ENCODE results near the gene TENM4. TPM values are rescaled to one million over a fixed set of nuclear protein-coding genes. Genes with fewer than 3 reads are reported as not detected.

The TENM4 gene
- total RNA-seq, 1 donor from 2014 or later = 43.2 TPM

DNA sequence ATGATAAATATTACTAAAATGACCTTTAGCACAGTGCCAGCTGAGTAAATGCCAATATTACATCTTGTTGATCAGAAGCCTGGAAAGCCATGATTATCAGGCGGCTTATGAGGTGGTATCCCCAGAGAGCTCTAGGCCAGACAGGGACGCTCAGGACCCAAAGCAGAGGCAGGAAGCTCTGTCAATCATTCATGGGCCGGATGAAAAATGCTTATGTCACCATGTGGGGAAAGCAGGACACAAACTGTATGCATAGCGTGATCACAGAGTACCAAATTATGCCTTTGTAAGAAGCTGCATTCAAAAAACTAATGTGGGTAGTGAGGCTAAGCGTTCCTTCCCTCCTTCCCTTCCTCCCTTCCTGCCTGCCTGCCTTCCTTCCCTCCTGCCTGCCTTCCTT is 82.6 kb downstream of the TENM4 start:
- Mint-ChIP-seq H3K27ac (ENCODE audit: unreplicated experiment) (no peak overlapping the region), H3K4me3 (no peak overlapping the region), H3K27me3 (ENCODE audit: low read depth) (no peaks in the 10 kb centered on the region), H3K4me1 (peaks cover 8% of the 10 kb centered on the region), H3K9me3 (no peaks in the 10 kb centered on the region), H3K36me3 (ENCODE audit: low read depth) (no peaks in the 10 kb centered on the region)
- TF ChIP-seq, protein P1, sequence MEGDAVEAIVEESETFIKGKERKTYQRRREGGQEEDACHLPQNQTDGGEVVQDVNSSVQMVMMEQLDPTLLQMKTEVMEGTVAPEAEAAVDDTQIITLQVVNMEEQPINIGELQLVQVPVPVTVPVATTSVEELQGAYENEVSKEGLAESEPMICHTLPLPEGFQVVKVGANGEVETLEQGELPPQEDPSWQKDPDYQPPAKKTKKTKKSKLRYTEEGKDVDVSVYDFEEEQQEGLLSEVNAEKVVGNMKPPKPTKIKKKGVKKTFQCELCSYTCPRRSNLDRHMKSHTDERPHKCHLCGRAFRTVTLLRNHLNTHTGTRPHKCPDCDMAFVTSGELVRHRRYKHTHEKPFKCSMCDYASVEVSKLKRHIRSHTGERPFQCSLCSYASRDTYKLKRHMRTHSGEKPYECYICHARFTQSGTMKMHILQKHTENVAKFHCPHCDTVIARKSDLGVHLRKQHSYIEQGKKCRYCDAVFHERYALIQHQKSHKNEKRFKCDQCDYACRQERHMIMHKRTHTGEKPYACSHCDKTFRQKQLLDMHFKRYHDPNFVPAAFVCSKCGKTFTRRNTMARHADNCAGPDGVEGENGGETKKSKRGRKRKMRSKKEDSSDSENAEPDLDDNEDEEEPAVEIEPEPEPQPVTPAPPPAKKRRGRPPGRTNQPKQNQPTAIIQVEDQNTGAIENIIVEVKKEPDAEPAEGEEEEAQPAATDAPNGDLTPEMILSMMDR (conservative IDR thresholded peaks at IDR 0.05) = no peak
- no peak for DNase-seq (ENCODE audit: low read depth, low spot score)

DNA sequence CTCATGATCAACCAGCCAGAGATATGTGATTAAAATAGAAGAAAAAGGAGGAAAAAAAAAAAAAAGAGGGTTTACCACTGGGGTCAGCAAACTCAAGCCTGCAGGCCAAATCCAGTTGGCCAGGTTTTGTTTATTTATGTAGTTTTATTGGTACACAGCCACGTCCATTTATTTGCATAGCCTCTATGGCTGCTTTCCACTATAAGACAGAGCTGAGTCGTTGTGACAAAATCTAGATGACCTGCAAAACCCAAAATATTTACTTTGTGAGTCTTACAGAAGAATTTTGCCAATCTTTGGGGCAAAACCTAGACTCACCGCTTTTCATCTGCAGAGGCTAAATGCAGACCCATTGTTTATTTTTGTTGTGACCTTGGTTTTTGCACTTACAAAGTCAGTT is 87.1 kb downstream of the TENM4 start:
- no peak for DNase-seq (ENCODE audit: low read depth, low spot score)
- Mint-ChIP-seq H3K27ac (ENCODE audit: unreplicated experiment) (no peak overlapping the region), H3K9me3 (no peaks in the 10 kb centered on the region), H3K36me3 (ENCODE audit: low read depth) (no peaks in the 10 kb centered on the region), H3K4me1 (peaks cover 8% of the 10 kb centered on the region), H3K4me3 (no peak overlapping the region), H3K27me3 (ENCODE audit: low read depth) (no peaks in the 10 kb centered on the region)
- TF ChIP-seq, protein P1 (conservative IDR thresholded peaks at IDR 0.05) = no peak

DNA sequence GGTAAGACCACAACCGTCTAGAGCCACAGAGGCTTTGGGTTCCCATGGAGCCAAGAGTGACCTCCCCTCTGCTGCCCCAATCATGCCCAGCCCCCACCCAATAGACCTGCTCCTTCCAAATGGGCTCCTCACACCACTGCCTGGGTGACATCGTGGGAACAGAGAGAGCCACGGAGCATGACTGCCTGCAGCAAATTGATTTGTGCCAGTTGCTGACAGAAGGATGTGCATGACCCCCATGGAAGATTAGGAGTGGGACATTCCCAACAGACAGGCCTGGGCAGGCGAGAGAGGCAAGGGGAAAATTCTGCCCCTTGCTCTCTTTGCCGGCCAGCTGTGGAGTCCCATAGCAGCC is 88.5 kb downstream of the TENM4 start:
- Mint-ChIP-seq H3K27me3 (ENCODE audit: low read depth) (no peaks in the 10 kb centered on the region), H3K4me3 (no peak overlapping the region), H3K4me1 (peaks cover 8% of the 10 kb centered on the region), H3K9me3 (no peaks in the 10 kb centered on the region), H3K36me3 (ENCODE audit: low read depth) (no peaks in the 10 kb centered on the region), H3K27ac (ENCODE audit: unreplicated experiment) (peak overlapping the region; percentile 47)
- TF ChIP-seq, protein P1 (conservative IDR thresholded peaks at IDR 0.05) = no peak
- DNase-seq (ENCODE audit: low read depth, low spot score) = no peak

DNA sequence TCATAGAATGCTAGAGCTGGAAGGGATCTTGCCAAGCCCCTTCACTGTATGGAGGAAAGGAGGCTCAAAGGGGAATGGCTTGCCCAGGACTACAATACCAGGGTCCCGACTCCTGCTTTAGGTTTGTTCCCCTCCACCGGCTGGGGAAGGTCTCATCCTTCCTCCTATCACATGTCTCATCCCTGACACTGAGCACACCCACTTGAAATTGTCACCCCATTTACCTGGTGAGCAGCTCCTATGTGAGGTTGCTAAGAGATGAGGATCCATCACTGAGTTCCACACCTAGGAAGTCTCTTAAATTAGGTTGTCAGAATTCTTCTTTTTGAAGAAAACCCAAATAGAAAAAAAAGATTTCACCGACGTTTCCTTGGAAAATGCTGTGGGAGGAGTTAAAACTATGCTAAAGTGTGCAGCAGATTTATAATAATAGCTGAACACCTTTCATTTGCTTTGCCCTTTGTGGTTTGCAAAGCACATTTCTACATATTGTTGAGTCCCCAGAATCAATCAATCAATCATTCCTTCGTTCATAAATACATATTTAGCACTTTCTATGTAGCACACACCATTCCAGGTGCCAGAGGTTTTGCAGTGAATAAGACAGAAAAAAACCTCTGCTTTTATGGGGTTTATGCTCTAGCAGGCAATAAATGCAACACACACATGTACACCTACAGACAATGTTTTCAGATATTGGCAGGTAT is 91.7 kb downstream of the TENM4 start:
- Mint-ChIP-seq H3K4me3 (no peak overlapping the region), H3K27me3 (ENCODE audit: low read depth) (no peaks in the 10 kb centered on the region), H3K9me3 (no peaks in the 10 kb centered on the region), H3K27ac (ENCODE audit: unreplicated experiment) (no peak overlapping the region), H3K36me3 (ENCODE audit: low read depth) (no peaks in the 10 kb centered on the region), H3K4me1 (peaks cover 8% of the 10 kb centered on the region)
- TF ChIP-seq, protein P1 (conservative IDR thresholded peaks at IDR 0.05) = no peak
- no peak for DNase-seq (ENCODE audit: low read depth, low spot score)

DNA sequence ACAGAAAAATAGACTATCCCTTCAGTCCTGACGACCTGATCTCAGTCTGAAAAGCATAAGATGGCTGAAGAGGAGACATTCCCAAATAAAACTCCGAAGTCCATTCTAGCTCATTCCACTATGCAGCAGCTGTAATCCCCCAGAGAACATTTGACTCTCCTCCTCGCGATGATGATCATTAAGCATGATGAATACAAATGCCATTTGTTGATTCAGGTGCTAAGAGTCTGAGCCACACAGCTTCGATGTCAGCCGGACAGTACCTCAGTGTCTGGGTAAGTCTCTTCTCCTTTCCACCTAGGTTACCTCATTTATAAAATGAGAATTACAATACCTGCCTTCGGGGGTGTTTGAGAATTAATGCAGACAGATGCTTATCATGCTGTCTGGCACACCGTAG is 94.8 kb downstream of the TENM4 start:
- no peak for DNase-seq (ENCODE audit: low read depth, low spot score)
- Mint-ChIP-seq H3K4me1 (peaks cover 7% of the 10 kb centered on the region), H3K9me3 (no peaks in the 10 kb centered on the region), H3K27ac (ENCODE audit: unreplicated experiment) (no peak overlapping the region), H3K27me3 (ENCODE audit: low read depth) (no peaks in the 10 kb centered on the region), H3K4me3 (no peak overlapping the region), H3K36me3 (ENCODE audit: low read depth) (no peaks in the 10 kb centered on the region)
- TF ChIP-seq, protein P1 (conservative IDR thresholded peaks at IDR 0.05) = no peak
